Stimulated activated CD4-positive, alpha-beta T cell treated with anti-CD3 and anti-CD28 coated beads, Interleukin-1b, Interleukin-23, amount 100 ng/mL, for 1 hour (primary cell): ENCODE results near the gene CTCFL.

Experiments
- DNase-seq, 2 donors: peaks; one replicate each; pipeline ENCODE4 v3.0.0-alpha.2; 2020; ENCODE audit warnings: low read depth in 2 of 2

CTCFL gene

DNA sequence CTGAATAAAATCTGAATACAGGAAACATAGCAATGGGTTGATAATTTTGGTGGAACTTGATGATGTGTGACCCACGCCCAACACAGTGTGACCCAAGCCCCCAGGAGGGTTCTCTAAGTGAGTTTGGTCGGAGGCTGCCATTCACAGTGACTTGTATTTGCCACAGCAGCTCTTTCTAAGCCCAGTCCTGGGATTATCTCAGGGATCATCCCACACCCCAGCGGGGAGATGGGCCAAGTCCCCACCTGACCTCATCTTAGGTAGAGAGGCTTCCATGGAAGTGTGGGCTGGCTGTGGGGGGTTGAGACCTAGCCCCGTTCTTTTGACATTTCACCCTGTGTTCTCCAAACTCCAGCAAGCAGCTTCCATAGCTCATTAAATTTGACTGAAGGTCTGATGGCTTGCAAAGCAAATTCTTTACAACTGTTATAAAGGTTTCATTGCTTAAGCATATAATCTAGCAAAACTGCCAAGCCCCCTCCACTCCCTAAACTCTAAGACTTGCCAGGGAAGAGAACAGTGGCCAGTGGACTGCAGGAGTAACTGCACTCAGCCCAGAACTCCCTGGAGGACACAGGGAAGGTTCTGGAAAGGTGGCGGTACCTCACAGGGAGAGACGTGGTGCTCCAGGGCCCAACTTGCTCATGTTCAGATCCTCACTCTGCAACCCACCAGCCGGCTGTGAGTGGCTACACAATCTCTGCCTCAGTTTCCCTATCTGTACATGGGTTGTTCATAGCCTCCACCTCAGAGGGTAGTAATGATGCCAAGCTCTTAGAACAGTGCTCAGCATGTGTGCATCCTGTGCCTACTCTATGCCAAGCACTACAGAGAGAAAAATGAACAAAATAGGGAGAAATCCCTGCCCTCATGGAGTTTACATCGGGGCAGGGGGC lies 35.0 kb upstream of the CTCFL start:
- DNase-seq = no peak

- no peak for DNase-seq
Observed at GRCh38 chr20:57559289-57559634, 34.3 kb upstream of the CTCFL start.

- DNase-seq = no peak
Observed at GRCh38 chr20:57558614-57559288, 33.8 kb upstream of the CTCFL start.

GRCh38 chr20:57557926-57558613 lies 33.1 kb upstream of the CTCFL start:
- no peak for DNase-seq

GRCh38 chr20:57556980-57557274 lies 32.0 kb upstream of the CTCFL start:
- no peak for DNase-seq

DNA sequence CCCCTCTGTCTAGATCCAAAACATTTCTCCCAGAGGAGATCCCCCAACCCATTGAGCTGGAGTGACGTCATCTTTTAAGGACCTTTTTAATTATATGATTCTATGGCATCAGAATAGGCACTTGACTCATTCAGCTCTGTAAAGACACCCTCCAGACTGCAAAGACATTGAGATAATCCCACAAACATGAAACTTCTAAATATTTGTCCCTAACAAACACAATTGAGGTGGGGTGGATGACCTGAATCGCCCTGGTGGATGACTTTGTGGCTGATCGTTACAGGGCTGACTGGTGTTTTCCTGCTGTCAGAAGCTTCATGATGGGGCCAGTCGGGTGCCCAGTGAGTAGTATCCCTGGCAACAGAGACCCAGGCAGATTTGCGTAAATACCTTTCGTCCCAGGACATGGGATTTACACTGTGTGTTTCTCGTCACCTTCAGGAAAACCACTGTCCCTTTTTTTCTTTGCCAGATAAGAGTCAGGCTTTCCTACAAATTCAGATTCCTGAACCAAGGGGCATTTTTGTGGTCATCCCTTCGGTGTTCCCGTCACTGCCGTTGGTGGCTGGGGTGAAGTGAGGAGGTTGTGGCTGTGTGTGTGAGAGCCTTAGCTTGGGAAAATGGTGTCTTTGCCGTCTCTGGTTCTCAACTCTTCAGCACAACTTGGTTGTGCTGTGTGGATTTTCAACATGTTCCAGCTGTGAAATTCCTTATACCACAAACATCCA lies 30.7 kb upstream of the CTCFL start:
- no peak for DNase-seq

DNA sequence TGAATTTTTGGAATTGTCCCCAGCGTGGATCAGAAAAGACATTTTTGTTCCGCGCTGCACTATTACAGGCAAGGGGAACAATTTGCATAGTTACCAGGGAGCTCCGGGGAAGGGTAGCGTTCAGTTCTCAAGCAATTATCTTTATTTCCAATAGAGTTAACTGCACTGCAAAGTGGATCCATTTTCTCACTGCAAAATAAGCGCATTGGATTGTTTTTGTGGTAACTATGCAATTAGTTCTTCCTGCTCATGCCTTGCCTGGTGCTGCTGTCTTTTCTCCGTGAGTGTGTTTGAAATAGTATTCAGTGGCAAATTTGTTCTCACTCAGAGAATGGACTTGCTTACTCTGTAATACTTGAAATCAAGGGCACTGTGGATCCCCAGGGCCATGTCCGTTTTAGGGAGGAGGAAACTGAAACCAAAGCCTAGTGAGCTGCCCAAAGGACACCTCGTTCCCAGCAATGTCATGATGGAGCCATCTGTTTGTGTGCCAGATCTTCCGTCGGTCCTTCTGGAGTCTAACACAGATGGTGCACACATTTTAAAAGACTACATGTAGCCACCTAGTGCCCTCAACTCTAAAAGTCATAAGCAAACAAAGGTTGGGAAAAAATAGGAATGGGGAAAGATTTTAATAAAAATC lies 28.6 kb upstream of the CTCFL start:
- no peak for DNase-seq

DNA sequence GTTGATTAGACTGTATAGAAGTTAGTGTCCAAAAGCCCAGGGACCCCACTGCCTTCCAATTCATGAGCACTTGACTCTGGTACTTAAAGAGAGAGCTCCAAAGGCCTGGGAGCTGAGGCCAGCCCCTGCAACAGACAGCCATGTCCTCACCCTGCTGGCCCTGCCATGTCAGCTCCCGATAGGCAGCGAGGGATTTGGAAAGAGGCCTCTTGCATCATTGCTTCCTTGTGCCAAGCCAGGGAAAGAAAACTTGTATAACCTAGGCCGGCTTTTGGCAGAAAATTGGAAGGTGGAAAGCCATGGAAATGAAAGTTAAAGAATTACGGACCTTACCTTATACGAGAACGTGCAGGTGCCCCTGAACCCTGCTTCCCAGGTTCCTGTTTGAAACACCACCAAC lies 27.5 kb upstream of the CTCFL start:
- no peak for DNase-seq

DNA sequence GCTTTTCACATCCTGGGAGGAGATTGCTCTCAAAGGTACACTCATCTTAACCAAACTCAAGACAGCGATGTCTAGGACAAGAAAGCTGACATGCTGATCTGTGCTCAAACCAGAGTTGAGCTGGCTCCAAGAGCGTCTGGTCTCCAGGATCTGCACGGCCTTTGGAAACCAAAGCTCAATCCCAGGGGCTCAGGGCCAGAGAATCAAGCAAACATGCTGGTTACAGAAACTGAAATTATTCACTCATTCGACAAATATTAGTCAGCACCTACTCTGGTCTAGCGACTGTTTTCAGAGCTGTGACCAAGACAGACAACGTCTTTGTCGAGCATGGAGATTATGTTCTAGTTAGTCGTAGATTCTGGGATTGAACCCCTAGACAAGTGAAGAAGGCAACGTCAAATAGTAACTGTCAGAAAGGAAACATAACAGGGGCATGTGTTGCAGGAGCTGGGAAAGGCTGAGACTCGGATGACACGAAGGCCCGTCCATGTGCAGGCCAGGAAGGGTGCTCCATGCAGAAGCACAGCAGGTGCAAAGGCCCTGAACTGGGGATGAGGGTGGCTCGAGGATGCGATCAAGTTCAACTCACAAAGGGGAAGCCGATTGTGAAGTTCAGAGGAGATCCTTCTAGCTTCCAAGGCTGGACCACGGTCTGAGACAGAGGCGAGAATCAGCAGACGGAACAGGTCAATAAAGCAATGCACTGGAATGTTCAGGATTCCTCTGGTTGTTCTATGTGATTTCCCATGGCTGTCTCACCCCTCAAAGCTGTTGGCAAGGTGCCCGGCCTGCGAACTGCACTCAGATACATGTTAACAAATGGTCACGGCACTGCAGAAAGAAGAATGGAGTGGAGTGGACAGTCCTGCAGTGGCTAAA lies 23.5 kb upstream of the CTCFL start:
- DNase-seq = no peak

DNA sequence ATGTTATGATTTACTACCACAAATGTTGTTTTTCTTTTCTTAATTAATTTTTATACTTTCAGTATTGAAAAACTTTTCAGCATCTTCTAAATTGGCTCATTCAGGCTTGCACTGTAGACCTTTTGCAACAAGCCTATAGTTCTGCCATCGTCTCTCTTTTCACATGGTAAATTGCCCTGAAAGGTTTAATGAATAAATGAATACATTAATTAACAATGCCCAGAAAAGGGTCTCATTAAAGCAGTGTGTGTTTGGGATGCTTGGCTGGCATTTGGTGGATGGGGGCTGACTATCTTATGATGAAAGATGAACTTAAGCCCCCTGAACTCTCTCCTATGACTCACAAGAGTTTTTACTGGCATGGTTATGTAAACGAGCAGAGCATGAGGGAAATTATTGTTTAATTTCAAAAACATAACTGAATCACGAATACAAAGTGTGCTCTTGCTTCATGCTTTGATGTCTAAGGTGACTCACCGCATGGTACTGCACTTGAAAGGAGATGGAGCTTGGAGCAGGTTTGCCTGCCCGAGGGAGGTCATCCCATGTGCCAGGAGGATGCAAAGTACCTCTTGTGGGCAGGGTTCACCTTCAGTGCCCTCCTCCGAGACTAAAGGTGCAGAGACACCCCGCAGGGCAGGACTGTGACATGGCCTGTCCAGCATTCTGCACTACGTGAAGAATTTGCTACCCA lies 22.2 kb upstream of the CTCFL start:
- DNase-seq = no peak

DNA sequence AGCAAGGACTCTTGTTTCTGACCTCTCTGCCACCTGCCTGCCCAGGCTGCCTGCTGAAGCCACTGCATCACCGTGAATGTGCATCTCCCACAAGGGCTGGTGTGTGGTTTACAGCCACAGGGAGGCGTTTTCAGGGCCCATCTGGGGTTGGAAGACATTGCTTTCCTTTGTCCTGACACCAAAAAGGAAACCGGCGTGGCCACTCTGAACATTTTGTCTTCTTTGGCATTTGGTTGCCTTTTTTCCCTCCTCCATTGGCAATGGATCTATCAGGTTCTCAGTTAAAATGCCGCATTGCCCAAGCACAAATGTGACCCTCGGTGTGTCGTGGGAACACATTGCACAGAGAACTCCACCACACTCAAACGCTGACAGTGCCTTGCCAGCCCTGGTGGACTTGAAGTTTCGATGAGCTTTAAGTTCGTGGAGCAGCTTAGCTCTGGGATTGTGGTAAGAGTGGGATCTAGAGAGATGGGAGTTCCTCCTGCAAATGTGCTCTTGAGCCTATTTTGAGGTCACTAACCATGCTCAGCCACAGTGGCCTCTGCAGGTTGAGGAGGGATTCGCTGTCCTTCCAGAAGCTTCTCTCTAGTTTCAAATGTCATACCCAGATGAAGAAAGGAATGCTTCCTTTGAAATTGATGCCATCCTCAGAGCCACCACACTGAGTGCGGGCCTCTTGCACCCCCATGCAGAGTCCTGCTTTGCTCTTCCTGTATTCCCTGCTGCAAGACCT lies 21.2 kb upstream of the CTCFL start:
- DNase-seq = no peak

DNA sequence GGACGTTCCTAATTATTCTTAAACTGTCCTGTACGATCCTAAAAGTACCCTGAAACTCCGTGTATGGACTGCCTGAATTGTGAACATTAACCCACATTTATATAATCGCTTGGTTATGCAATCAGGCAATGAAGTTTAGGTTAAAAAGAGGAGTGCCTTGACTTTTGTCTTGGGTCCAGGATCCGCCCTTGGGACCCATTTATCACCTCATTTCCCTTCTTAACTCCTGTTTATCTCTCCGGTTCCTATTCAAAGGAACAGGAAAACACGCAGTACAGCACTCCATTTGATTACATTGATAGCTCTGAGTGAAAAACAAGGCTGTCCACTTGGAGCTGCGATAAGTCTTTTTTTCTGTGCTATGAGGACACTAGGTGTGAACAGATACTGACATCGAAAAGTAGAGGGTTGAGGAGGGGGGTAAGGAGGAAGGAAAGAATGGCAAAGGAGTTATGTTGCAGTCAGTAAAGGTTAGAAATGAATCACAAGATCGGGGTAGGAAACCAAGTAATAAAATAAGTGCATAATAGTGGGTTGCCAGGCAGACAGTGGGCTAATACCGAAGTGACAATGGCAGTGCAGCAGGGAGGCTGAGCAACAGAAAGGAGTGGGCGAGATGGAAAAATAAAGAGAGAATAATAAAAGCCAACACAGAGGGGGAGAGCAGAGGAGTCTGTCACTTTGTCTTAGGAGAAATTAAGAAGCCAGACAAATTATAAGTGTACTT lies 20.1 kb upstream of the CTCFL start:
- DNase-seq = no peak

- DNase-seq = no peak
Observed at GRCh38 chr20:57543754-57544153, 18.8 kb upstream of the CTCFL start.

DNA sequence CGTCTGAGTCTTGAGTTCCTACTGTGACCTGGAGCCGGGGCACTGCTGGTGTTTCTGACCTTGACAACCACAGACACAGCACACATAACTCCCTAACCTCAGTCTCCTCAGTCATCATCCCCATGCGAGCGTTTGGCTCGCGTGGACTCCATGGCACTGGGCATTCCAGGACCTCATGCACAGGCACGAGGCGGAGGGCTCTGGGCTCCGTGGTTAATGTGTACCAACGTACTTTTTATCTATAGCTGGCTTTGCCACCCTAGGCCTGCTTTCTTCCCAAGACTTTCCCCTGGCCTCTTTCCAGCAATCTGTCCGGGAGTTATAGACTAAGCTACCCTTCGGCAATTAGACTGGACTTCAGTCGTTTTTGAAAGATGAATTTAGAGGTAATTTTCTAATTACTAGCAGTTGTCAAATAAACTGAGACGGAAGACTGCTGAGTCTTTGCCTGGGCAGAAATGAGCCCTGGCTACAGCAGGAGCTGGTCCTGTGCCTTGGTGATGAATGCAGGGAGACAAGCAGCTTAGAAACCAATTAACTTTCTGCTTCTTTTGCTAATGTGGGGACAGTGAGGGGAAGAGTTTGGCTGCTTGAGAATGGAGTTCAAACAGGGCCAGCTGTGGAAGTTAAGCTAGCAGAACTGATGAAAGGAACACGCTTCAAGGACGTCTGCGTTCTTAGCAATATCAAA lies 16.1 kb upstream of the CTCFL start:
- DNase-seq = no peak

DNA sequence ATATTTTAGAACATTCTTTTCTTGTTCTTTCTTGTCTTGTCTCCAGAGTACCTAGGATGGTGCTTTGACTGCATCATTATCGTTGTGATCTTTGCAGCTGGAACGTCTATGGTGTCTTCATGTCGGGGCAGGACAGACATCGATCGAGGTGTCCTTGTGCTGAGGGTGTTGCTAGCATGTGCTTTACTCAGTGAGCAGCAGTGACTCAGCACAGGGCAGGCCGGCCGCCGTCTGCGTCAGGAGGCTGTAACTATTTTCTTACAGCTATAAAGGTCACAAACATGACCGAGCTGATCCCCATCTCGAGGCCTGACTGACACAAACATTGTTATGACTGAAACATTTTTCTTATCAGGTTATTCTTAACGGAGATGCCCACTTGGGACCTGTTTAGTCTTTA lies 14.9 kb upstream of the CTCFL start:
- DNase-seq = no peak

- no peak for DNase-seq
Observed at GRCh38 chr20:57537822-57538221, 12.9 kb upstream of the CTCFL start.

DNA sequence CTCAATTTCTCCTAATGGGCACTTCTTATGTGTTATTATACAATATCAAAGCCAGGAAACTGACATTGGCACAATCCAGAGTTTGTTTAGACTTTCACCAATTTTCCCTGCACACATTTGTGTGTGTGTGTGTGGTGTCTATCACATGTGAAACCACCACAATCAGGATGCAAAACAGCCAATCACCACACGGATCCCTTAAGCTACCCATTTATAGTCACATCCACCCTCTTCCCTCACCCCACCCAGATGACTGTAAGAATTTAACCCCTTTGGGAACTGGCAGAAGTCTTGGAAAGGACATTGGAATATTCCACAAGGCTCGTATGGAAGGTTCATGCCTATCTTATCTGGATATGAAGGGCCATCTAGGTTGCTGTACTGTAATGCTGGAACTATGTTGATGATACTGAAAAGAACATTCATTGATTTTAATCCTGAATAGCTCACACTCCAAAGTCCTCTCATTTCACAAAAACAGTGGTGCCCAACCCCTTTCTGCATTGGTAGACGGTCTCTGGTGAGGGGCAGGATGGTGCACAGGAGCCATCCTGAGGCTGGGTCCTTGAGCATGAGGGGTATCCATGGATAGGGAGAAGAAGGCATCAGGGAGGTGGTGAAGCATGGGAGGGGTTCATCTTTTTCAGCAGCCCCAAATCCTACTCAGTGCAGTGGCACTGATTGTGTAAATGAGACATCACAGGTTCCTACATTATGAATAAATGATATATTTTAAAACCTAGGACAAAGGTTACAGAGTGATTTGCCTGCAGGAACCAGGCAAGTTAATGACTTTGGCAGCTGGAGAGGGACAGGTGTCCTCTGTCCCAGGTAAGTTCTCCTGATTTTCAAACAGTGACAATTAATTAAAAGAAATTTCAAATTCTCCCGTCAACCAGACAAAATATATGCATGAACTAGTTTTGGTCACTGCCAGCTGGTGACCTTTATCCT lies 12.1 kb upstream of the CTCFL start:
- DNase-seq = no peak
